HepG2 (cell line): Measurements from ENCODE around the gene ZNF831. TPM values are rescaled to one million over a fixed set of nuclear protein-coding genes. Genes with fewer than 3 reads are reported as not detected.

ENCODE experiments used
- CREB1 ChIP-seq, 2 experiments: fragments of 450-650 bp in 1 of 2; IDR thresholded peaks; 2 replicates each; pipeline ENCODE4 v1.6.1; 2016 to 2017; ENCODE audit warnings: control low read depth in 1 of 2, mild to moderate bottlenecking in 1 of 2, missing compliant biosample characterization in 1 of 2, missing genetic modification characterization in 1 of 2
- EP300 ChIP-seq, 3 experiments: sonication (generic) in 1 of 3; formaldehyde crosslinking in 1 of 3; IDR thresholded peaks; 2 replicates each; pipeline versions ENCODE4 v1.5.1 to v1.6.1; 2011 to 2020; ENCODE audit warnings: low read depth in 2 of 3, low read length in 2 of 3, borderline replicate concordance in 1 of 3, improper control_type of control experiment in 1 of 3, mild to moderate bottlenecking in 1 of 3, missing genetic modification reagents in 1 of 3, moderate library complexity in 1 of 3
- HCFC1 ChIP-seq: fragments of 150-350 bp; IDR thresholded peaks from 2 replicates; pipeline ENCODE4 v1.6.1; 2014; ENCODE audit warnings: low read depth, low read length
- HES4 ChIP-seq: sonication (generic); formaldehyde crosslinking; IDR thresholded peaks from 2 replicates; pipeline ENCODE4 v1.9.0; 2021; ENCODE audit warnings: mild to moderate bottlenecking, missing genetic modification reagents, borderline replicate concordance
- HNF4G ChIP-seq, 2 experiments: sonication (generic) in 1 of 2; formaldehyde crosslinking in 1 of 2; IDR thresholded peaks; 2 replicates each; pipeline versions ENCODE4 v1.4.0 to v1.6.1; 2011 to 2020; ENCODE audit warnings: borderline replicate concordance in 2 of 2, low read depth in 2 of 2, mild to moderate bottlenecking in 2 of 2, low read length in 1 of 2, missing genetic modification reagents in 1 of 2, moderate library complexity in 1 of 2
- MLX ChIP-seq: IDR thresholded peaks from 2 replicates; pipeline ENCODE4 v1.6.1; 2016
- POGZ ChIP-seq: sonication (generic); formaldehyde crosslinking; IDR thresholded peaks from 2 replicates; pipeline ENCODE4 v1.4.0; 2020; ENCODE audit warnings: mild to moderate bottlenecking, missing genetic modification reagents
- PTBP1 ChIP-seq: fragments of 200-400 bp; formaldehyde crosslinking; IDR thresholded peaks from 2 replicates; pipeline ENCODE4 v1.6.1; 2018; ENCODE audit warnings: low read length, low read depth; ENCODE audit not compliant: poor library complexity, severe bottlenecking
- ZHX2 ChIP-seq, 2 experiments: sonication (generic) in 1 of 2; formaldehyde crosslinking in 1 of 2; IDR thresholded peaks; 2 replicates each; pipeline versions ENCODE4 v1.6.1 to v1.9.0; 2014 to 2022; ENCODE audit warnings: antibody characterized with exemption in 1 of 2, borderline replicate concordance in 1 of 2, inconsistent platforms in 1 of 2, low read depth in 1 of 2, missing genetic modification reagents in 1 of 2
- ZNF18 ChIP-seq: sonication (generic); formaldehyde crosslinking; IDR thresholded peaks from 2 replicates; pipeline ENCODE4 v1.8.0; 2022; ENCODE audit warnings: mild to moderate bottlenecking, missing genetic modification reagents; ENCODE audit not compliant: insufficient replicate concordance
- ZNF414 ChIP-seq: sonication (generic); formaldehyde crosslinking; IDR thresholded peaks from 2 replicates; pipeline ENCODE4 v1.5.0; 2020; ENCODE audit warnings: missing genetic modification reagents
- ZNF660 ChIP-seq: sonication (generic); formaldehyde crosslinking; IDR thresholded peaks from 2 replicates; pipeline ENCODE4 v1.5.1; 2020; ENCODE audit warnings: mild to moderate bottlenecking, low read depth, missing genetic modification reagents, borderline replicate concordance
- ZNF670 ChIP-seq: sonication (generic); formaldehyde crosslinking; IDR thresholded peaks from 2 replicates; pipeline ENCODE4 v1.8.0; 2022; ENCODE audit warnings: mild to moderate bottlenecking, missing genetic modification reagents, borderline replicate concordance
- ZNF678 ChIP-seq: sonication (generic); formaldehyde crosslinking; IDR thresholded peaks from 2 replicates; pipeline ENCODE4 v1.4.0; 2020; ENCODE audit warnings: mild to moderate bottlenecking, missing genetic modification reagents
- polyA plus RNA-seq, 8 experiments: library from polyadenylated mRNA; depleted of rRNA in 3 of 8; stranded (reverse) in 7 of 8; unstranded in 1 of 8; fragments of >200 nt; fragmentation: Illumina TruSeq in 4 of 8; extraction: Trizol in 4 of 8; gene quantifications; 2 replicates each; pipeline versions ENCODE4 v1.2.1 to v1.2.3, GENCODE V29; 2011 to 2016; ENCODE audit warnings: low read depth in 4 of 8, missing spikeins in 1 of 8, mixed read lengths in 1 of 8; ENCODE audit not compliant: insufficient read depth in 1 of 8
- total RNA-seq, 5 experiments: library from RNA; depleted of rRNA; stranded (reverse); fragments of >200 nt; fragmentation: Illumina TruSeq; extraction: Trizol; gene quantifications; 2 replicates each; pipeline ENCODE4 v1.2.3, GENCODE V29; 2016; ENCODE audit warnings: low read depth in 1 of 5

The ZNF831 gene
- total and polyA plus RNA-seq, 2 of the 13 experiments (the other 11 are each of a cell fraction or from before 2014, with no cell fraction given) = not detected

- no peak for TF ChIP-seq ZHX2 (IDR thresholded peaks at IDR 0.05; ENCODE audit: low read depth)
- no peak for TF ChIP-seq ZHX2 (CRISPR knock-in tag; IDR thresholded peaks at IDR 0.05; ENCODE audit: borderline replicate concordance)
- no peak for TF ChIP-seq POGZ
- no peak for TF ChIP-seq ZNF18 (CRISPR knock-in tag)
- TF ChIP-seq ZNF660 = no peak
- no peak for TF ChIP-seq ZNF678
- TF ChIP-seq ZNF670 (CRISPR knock-in tag) = no peak
- no peak for TF ChIP-seq HES4 (CRISPR knock-in tag)
- no peak for TF ChIP-seq ZNF414 (CRISPR knock-in tag)
- no peak for TF ChIP-seq CREB1 (IDR thresholded peaks at IDR 0.05)
- no peak for TF ChIP-seq CREB1 (CRISPR knock-in tag; IDR thresholded peaks at IDR 0.05)
- TF ChIP-seq HCFC1 = peak; percentile 24; the same call in 1 of the 2 replicates
- TF ChIP-seq EP300 (IDR thresholded peaks at IDR 0.05; ENCODE audit: low read depth in 2 of 2, low read length in 2 of 2) = no peak
- no peak for TF ChIP-seq EP300 (CRISPR knock-in tag; IDR thresholded peaks at IDR 0.05; ENCODE audit: borderline replicate concordance)
- no peak for TF ChIP-seq PTBP1
- no peak for TF ChIP-seq MLX (CRISPR knock-in tag)
- no peak for TF ChIP-seq HNF4G (IDR thresholded peaks at IDR 0.05; ENCODE audit: borderline replicate concordance, low read depth, low read length)
- no peak for TF ChIP-seq HNF4G (CRISPR knock-in tag; IDR thresholded peaks at IDR 0.05; ENCODE audit: borderline replicate concordance, low read depth)
Observed at GRCh38 chr20:59222253-59223181, 58.9 kb downstream of the ZNF831 start (continued).
